Limb (tissue), 2 donors: Measurements from ENCODE around the gene MPST.
"Not testable (repeated sequence)": the region's sequence is repeated elsewhere in the genome, so short reads cannot be mapped to it uniquely, and the experiment has no call there.

Experiments
- DNase-seq, 2 donors: peaks; one replicate each; pipeline ENCODE4 v3.0.0-alpha.2; 2016; ENCODE audit errors: extremely low spot score in 2 of 2

The MPST gene

GRCh38 chr22:37019309-37020191 is at the start of gene MPST, which contains the start of gene TST:
MPST (plus strand) TSS chr22:37019742; CDS start chr22:37019837, 95 bp downstream.
TST (minus strand) TSS chr22:37019447; CDS start chr22:37018732, 715 bp downstream.
- peak; percentile 68 to 87 for DNase-seq

DNA sequence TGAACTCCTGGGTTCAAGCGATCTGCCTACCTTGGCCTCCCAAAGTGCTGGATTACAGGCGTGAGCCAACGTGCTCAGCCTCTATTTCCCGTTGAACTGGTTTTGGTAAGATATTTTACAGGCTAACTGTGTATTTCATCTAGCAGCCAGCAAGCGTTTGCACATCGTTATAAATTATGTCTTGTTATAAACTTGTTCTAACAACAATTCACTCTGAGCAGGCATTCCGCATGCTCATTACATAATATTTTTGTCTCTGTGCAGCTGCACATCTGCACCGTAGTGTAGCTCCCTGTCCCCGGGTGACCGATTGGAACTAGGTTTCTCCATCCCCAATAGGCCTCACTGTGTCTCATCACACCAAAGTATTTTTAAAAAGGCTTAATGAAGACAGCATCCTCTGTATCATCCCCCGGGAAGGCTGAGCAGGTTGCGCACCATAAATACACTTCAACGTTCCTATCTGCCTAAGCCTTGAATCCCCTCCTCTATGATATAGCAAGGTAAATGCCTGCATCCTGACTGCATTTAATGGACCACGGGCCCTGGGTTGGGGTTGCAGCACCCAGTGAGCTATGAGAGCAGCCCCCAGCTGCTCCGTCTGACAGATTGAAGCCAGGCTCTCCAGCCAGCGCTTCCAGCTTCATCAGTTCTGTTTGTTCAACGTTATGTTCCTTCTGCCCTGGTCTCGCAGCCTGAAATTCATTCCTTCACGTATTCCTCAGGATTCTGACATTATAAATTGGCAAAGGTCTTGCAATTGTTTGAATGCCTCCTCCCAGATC is 48.0 kb upstream of the MPST start:
- no peak for DNase-seq

GRCh38 chr22:36976606-36977005 is 42.9 kb upstream of the MPST start:
- no peak for DNase-seq

DNA sequence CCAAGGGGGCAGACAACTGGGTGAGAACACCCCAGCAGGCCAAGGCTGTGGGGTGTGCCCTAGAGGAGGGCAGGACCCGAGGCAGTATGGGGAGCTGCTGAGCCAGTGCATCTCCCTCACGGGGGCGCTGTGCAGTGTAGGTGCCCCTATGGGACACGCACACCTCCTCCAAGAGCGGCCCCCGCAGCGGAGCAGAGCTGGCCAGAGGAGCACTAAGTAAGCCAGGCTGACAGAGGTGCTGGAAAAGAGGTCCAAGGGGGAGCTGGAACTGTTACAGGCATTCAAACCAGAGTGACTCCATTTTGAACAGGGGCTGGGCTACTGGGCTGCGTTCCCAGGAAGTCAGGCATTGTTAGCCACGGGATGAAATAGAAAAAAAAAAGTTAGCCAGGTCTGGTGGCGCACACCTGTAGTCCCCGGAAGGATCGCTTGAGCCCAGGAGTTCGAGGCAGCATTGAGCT is 42.1 kb upstream of the MPST start:
- DNase-seq = no peak

- DNase-seq = peak; percentile 93
Measured at GRCh38 chr22:36977947-36978660, 41.4 kb upstream of the MPST start.

DNA sequence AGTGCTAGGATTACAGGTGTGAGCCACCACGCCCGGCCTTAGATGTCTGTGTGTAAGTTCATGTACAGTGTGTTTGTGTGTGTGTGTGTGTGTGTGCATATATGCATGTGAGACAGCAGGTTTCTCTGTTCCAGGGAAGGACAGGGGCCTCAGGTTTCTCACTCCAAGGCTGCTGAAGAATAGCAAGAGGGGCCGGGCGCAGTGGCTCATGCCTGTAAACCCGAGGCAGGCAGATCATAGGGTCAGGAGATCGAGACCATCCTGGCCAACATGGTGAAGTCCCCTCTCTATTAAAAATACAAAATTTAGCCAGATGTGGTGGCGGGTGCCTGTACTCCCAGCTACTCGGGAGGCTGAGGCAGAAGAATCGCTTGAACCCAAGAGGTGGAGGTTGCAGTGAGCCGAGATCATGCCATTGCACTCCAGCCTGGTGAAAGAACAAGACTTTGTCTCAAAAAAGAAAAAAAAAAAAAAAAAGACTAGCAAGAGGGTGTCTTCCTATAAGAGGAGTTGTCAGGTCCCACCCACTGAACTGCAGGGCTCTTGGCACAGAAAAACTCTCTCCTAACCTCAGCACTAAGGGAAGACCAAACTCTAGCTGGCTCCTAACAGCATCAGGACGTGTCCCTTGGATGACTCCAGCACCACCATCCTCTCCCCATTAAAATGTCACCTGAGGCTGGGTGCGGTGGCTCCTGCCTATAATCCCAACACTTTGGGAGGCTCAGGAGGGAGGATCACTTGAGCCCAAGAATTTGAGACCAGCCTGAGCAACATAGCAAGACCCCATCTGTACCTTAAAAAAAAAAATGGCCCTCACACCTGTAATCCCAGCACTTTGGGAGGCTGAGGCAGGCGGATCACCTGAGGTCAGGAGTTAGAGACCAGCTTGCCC is 40.3 kb upstream of the MPST start:
- no peak for DNase-seq

DNA sequence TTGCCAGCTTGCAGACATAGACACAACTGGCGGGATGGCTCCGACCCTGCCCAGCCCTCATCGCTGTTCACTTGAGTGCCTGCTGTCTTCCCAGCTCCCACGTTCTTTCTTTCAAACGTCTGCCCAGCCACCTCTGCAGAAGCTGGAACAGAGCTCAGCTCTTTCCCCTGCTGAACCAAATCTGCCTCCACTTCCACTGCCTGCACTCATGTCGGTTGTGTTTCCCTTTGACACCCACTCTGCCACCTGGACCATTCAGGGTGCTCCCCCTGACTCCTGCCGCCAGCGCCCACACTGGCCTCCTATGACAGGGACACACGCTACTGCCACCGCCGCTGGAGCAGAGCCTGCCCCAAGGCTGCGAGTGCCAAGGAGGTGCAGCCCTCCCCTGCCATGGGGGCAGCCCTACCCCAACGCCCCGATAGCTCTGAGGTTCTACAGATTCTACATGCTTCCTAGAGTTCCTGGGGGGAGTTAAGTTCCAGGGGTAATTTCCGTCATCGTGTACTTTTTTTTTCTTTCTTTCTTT is 38.2 kb upstream of the MPST start:
- no peak for DNase-seq

DNA sequence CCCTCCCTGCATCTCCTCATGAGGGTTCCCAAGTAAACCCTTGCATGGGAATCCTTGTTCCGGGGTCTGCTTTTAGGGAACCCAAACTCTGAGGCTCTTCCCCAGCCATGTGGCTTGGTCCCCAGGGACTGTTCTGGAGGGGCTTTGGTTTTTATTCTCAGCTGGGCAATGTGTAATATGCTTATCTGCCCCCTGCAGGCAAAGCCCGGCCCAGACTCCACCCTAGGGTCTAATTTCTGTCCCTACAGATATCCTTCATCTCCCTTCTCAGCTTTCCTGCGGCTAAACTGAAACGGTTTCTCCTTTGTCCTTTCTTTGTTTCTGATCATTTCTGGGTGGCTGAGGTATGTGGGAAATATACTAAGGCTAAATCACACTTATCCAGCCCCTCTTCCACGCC is 37.4 kb upstream of the MPST start:
- DNase-seq = no peak

DNA sequence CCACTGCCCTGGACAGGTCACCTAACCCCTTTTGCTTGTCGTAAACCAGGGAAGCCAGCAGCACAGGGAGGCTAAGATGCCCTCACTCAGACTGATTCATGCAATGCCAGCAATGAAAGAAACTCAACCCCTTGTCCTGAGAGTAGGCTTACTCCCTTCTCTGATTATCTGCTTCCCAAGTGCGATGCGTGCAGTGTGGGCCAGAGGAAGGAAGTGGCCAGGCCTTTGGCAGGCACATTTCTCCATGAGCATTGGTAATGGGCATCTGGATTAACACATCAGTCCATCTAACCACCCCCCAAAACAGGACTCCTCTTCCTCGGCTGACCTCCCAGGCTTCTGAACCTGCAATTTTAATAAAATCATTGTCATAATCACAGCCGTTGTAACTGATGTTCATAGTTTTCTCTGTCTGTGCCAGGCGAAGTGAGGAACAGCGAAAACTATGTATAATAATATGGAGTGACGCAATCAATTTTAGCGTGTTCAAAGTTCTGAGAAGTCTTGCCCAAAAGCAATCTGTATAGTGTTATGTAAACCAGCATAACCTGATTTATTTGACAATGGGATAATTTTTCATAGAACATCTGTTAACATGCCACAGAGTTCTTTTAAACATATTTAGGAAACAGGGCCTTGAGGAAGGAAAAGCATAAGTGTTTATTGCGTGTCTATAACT is 34.2 kb upstream of the MPST start:
- no peak for DNase-seq

DNA sequence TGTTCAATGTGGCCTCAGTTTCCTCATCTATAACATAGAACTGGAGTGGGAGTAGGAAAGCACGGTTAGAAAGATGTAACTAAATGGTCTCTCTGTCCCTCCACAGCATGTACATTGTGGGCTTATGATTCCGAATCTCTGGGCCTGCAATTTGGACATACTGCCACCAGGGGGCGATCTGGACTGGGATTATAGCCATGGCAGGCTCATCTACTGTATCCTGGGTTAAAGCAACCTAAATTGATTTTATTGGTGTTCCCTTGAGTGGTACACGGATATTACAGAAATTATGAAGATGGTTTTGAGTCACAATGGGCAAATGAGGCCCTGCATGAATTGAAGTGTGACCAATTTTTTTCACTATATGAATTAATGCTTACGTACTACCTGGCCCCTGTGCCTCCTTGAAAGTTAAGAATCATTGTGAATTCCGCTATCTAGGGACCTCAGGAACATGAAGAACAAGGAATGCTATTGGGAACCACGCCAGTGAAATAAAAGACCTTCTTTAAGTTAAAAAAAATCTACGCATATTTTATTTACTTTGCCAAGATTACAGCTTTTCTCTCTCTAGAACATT is 33.2 kb upstream of the MPST start:
- no peak for DNase-seq

- no peak for DNase-seq
Measured at GRCh38 chr22:36988075-36988832, 31.3 kb upstream of the MPST start.

DNA sequence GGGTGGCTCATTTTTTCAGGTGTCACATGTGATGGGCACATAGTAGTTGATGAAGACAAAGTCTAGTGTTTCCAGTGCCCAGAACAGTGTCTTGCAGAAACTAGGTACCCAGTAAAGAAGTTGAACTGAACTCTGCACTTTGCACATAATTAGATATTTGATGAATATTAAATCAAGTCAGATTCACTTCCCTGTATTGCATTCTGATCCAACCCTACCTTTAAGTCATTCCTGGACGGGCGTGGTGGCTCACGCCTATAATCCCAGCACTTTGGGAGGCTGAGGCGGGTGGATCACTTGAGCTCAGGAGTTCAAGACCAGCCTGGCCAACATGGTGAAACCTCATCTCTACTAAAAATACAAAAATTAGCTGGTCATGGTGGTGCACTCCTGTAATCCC is 30.5 kb upstream of the MPST start:
- not testable (repeated sequence) for DNase-seq

DNA sequence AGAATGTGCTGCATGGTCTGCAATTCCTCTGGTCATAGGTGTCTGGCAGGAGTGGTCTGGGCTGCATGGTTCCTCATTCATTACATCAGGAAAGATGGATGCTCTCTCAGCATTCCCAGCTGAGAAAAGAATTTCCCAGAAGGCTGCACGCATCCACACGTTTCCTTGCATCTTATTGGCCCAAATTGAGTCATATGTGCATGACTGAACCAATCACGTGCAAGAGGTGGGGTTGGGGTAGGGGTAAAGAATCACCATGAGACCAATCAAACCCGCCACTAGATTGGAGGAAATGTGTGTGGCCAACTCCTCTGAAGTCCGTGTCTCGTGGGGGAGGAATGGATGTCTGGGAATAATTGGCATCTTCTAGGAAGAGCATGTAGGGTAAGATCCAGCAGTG is 29.1 kb upstream of the MPST start:
- no peak for DNase-seq

DNA sequence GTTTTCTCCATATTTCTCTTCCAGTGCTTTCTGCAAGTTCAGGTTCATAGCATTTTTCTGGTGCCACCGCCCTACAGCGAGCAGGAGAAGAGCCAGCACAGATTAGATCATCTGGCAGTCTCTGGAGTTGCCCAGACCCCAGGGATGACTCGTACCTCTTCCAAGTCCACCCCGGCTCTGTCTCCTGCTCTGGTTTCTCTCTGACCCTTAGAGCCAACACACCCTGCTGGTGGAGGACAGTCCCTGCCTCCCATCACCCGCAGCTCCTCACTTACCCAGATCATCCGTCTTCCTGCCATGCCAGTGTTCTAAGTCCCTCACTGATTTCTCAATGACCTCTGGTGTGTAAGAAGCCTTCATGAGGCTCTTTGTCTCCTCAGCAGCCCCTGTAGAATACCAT is 28.3 kb upstream of the MPST start:
- no peak for DNase-seq

DNA sequence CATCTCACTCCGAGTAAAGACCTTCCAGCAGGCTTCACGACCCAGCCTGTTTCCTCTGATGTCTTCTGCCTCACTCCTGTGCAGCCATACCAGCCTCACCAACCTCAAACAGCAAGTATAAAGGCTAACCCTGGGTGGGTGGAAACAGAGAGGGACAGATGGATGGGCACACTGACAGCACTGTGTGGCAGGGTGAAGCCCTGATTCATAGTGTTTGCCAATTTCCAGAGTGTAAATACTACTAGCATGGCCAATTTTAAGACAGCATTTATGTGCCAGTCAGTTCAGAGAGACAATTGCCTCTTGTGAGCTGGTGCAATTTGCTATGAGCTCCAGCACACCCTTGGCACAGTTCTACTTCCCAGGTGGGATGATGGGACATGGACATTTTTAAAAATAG is 21.8 kb upstream of the MPST start:
- DNase-seq = no peak

- no peak for DNase-seq
Measured at GRCh38 chr22:36998620-36999351, 20.8 kb upstream of the MPST start.

GRCh38 chr22:36999463-36999862 is 20.1 kb upstream of the MPST start:
- peak in 1 of 2 donors; percentile 16 for DNase-seq
